Panc1 (cell line): ENCODE data around the gene PCSK5. TPM values are rescaled to one million over a fixed set of nuclear protein-coding genes. Genes with fewer than 3 reads are reported as not detected.

Source experiments
- ATAC-seq: fragments of 200-7000 bp; cut with Tn5 transposase; 2 replicates; pipeline ENCODE4 v1.9.1; 2020; ENCODE audit warnings: mild to moderate bottlenecking, moderate library complexity
- BruUV-seq: library from RNA; stranded (reverse); fragments of 400-500 nt; replicated peaks from 2 replicates; lab custom pipeline; 2021; lab: Mats Ljungman, UMichigan
- CTCF ChIA-PET: fragments of 300-600 bp; sonication (Branson Sonifier 250); formaldehyde crosslinking; loops from one replicate; lab custom pipeline; 2022; ENCODE audit warnings: antibody characterized with exemption; lab: Charles Lee
- POLR2A ChIA-PET: fragments of 300-600 bp; sonication (Branson Sonifier 250); formaldehyde crosslinking; loops from one replicate; lab custom pipeline; 2022; ENCODE audit warnings: antibody characterized with exemption; lab: Charles Lee
- DNase-seq: peaks from one replicate; pipeline ENCODE4 v3.0.0-alpha.2; 2010; ENCODE audit warnings: low read depth, low spot score
- H3K27ac ChIP-seq: 2 replicates; pipeline ENCODE4 v1.5.1; 2011; ENCODE audit warnings: mild to moderate bottlenecking, low read length, inconsistent platforms
- H3K27me3 ChIP-seq: fragments of 200-500 bp; sonication (Bioruptor generic); 2 replicates; pipeline ENCODE4 v1.6.0; 2014; ENCODE audit warnings: low read length, inconsistent platforms; ENCODE audit not compliant: control insufficient read depth, insufficient read depth
- H3K36me3 ChIP-seq: fragments of 200-500 bp; sonication (Bioruptor generic); 2 replicates; pipeline ENCODE4 v1.5.1; 2014; ENCODE audit warnings: inconsistent platforms, mild to moderate bottlenecking, low read length, moderate library complexity; ENCODE audit not compliant: control insufficient read depth, insufficient read depth
- H3K4me1 ChIP-seq: 2 replicates; pipeline ENCODE4 v1.5.1; 2011; ENCODE audit warnings: inconsistent platforms, mild to moderate bottlenecking, low read length, moderate library complexity; ENCODE audit not compliant: control insufficient read depth, insufficient read depth
- H3K4me3 ChIP-seq, 2 experiments: 2 replicates each; pipeline ENCODE4 v1.5.1; 2011 to 2012; ENCODE audit warnings: low read depth in 2 of 2, low read length in 2 of 2, mild to moderate bottlenecking in 2 of 2, inconsistent platforms in 1 of 2, moderate library complexity in 1 of 2
- H3K9me3 ChIP-seq: fragments of 200-500 bp; sonication (Bioruptor generic); 2 replicates; pipeline ENCODE4 v1.5.1; 2014; ENCODE audit warnings: low read depth, mild to moderate bottlenecking, inconsistent platforms, low read length, moderate library complexity; ENCODE audit not compliant: control insufficient read depth, insufficient read depth
- POLR2AphosphoS5 ChIP-seq: IDR thresholded peaks from 2 replicates; pipeline ENCODE4 v1.6.1; 2012; ENCODE audit warnings: mild to moderate bottlenecking, low read depth, low read length, moderate library complexity
- REST ChIP-seq, 2 experiments: IDR thresholded peaks; 2 replicates each; pipeline ENCODE4 v1.6.1; 2011 to 2012; ENCODE audit warnings: low read depth in 2 of 2, control low read depth in 1 of 2, low read length in 1 of 2, mild to moderate bottlenecking in 1 of 2, moderate library complexity in 1 of 2; ENCODE audit not compliant: insufficient read depth in 1 of 2
- SIN3A ChIP-seq: IDR thresholded peaks from 2 replicates; pipeline ENCODE4 v1.6.1; 2012; ENCODE audit warnings: low read depth, mild to moderate bottlenecking, low read length, moderate library complexity, borderline replicate concordance; ENCODE audit not compliant: insufficient read depth
- TCF7L2 ChIP-seq: IDR thresholded peaks from 2 replicates; pipeline ENCODE4 v1.6.1; 2011; ENCODE audit warnings: mild to moderate bottlenecking, low read depth, low read length, inconsistent platforms
- in situ Hi-C: cut with HindIII; loops from 2 replicates; pipeline ENCODE4 v1.10.0; 2016; ENCODE audit warnings: low sequenced_read_pairs, low pct_unique_long_range_greater_than_20kb
- intact Hi-C: fragments of 100-400 bp; cut with micrococcal nuclease; formaldehyde crosslinking; loops from one replicate; pipeline ENCODE4 v1.10.0; 2022; ENCODE audit not compliant: unreplicated experiment
- total RNA-seq: library from RNA; stranded (reverse); gene quantifications from one replicate; pipeline ENCODE4 v1.2.1, GENCODE V29; 2021; ENCODE audit not compliant: unreplicated experiment
- TF ChIP-seq, protein P1 (sequence below): fragments of 450-650 bp; IDR thresholded peaks from 2 replicates; pipeline ENCODE4 v1.5.1; 2017; ENCODE audit warnings: mild to moderate bottlenecking

Gene PCSK5
- total RNA-seq, 1 experiment from 2014 or later: 0.21 TPM

DNA sequence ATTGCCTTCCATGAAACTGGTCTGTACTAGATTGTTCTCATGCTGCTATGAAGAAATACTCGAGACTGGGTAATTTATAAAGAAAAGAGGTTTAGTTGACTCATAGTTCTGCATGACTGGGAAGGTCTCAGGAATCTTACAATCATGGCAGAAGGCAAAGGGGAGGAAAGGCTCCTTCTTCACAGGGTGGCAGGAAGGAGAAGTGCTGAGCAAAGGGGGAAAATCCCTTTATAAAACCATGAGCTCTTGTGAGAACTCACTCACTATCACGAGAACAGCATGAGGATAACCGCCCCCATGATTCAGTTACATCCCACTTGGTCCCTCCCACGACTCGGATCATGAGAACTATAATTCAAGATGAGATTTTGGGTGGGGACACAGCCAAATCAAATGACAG is 340.5 kb downstream of the PCSK5 start:
- intact Hi-C loops: no loop called here
- TF ChIP-seq, protein P1, sequence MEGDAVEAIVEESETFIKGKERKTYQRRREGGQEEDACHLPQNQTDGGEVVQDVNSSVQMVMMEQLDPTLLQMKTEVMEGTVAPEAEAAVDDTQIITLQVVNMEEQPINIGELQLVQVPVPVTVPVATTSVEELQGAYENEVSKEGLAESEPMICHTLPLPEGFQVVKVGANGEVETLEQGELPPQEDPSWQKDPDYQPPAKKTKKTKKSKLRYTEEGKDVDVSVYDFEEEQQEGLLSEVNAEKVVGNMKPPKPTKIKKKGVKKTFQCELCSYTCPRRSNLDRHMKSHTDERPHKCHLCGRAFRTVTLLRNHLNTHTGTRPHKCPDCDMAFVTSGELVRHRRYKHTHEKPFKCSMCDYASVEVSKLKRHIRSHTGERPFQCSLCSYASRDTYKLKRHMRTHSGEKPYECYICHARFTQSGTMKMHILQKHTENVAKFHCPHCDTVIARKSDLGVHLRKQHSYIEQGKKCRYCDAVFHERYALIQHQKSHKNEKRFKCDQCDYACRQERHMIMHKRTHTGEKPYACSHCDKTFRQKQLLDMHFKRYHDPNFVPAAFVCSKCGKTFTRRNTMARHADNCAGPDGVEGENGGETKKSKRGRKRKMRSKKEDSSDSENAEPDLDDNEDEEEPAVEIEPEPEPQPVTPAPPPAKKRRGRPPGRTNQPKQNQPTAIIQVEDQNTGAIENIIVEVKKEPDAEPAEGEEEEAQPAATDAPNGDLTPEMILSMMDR: no peak
- TF ChIP-seq POLR2AphosphoS5: no peak
- TF ChIP-seq REST (IDR thresholded peaks at IDR 0.05; ENCODE audit: insufficient read depth in 1 of 2, low read depth in 2 of 2, low read length in 1 of 2): no peak
- no peak for TF ChIP-seq SIN3A
- TF ChIP-seq TCF7L2: no peak
- Histone ChIP-seq H3K36me3 (no peaks in the 10 kb centered on the region), H3K27ac (no peak overlapping the region), H3K4me1 (no peaks in the 10 kb centered on the region), H3K27me3 (no peaks in the 10 kb centered on the region), H3K4me3 (no peak overlapping the region), H3K9me3 (no peaks in the 10 kb centered on the region)
- no TSS peak for BruUV-seq
- POLR2A ChIA-PET: no interaction called here
- in situ Hi-C loops: no loop called here
- CTCF ChIA-PET: no interaction called here
- no peak for DNase-seq
- ATAC-seq: no peak

DNA sequence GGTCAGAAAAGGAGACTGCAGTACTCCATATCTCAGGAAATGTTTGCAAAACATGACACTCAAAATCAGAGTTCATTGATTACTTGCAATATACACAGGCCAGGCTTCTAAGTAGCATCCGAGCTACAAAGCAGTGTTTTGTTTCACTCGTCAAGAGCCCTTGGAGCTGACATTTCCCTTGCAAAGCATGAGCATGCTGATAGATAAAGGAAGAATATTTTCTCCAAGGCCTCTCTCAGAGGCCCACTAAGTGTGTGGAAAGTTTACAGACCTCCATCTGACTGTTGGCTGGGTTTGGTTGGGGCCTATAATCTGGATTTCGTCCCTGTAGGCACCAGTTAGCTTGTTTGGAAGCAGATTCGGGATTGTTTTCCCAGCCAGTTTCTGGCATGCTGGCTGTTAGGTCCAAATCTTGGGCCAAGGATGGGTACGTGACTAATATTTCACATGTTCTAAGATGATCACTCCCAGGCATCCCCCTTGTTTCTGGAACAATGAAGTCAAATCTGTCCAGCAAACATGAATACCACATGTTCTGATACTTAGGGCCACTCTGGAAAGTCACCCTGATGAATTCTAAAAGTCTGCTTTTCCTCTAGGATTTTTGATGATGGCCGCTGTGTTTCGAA is 342.5 kb downstream of the PCSK5 start:
- Histone ChIP-seq H3K27ac (no peak overlapping the region), H3K36me3 (no peaks in the 10 kb centered on the region), H3K27me3 (no peaks in the 10 kb centered on the region), H3K9me3 (no peaks in the 10 kb centered on the region), H3K4me3 (no peak overlapping the region), H3K4me1 (no peaks in the 10 kb centered on the region)
- no peak for DNase-seq
- no TSS peak for BruUV-seq
- ChIA-PET POLR2A (no interaction called here), CTCF (no interaction called here)
- in situ Hi-C loops (no loop called here), intact Hi-C loops (no loop called here)
- TF ChIP-seq, protein P1: no peak
- no peak for TF ChIP-seq SIN3A
- TF ChIP-seq TCF7L2: no peak
- TF ChIP-seq REST (IDR thresholded peaks at IDR 0.05; ENCODE audit: insufficient read depth in 1 of 2, low read depth in 2 of 2, low read length in 1 of 2): no peak
- TF ChIP-seq POLR2AphosphoS5: no peak
- ATAC-seq: no peak
